ENCODE data around the gene PBX3. TPM values are rescaled to one million over a fixed set of nuclear protein-coding genes. Genes with fewer than 3 reads are reported as not detected.

The PBX3 gene
- total RNA-seq = 10 to 100 TPM; 48.0 to 56.1 TPM
- 21.0 TPM for polyA plus RNA-seq (ENCODE audit: insufficient read depth, low read depth, low replicate concordance)
- long read RNA-seq, donor 1, partial matches to known transcripts = 0 of 5 reads
- long read RNA-seq, donor 1, other reads (novel, unspliced or antisense) = 0 of 5 reads
- long read RNA-seq, donor 2, partial matches to known transcripts = 0 of 2 reads
- long read RNA-seq, donor 2, other reads (novel, unspliced or antisense) = 0 of 2 reads

DNA sequence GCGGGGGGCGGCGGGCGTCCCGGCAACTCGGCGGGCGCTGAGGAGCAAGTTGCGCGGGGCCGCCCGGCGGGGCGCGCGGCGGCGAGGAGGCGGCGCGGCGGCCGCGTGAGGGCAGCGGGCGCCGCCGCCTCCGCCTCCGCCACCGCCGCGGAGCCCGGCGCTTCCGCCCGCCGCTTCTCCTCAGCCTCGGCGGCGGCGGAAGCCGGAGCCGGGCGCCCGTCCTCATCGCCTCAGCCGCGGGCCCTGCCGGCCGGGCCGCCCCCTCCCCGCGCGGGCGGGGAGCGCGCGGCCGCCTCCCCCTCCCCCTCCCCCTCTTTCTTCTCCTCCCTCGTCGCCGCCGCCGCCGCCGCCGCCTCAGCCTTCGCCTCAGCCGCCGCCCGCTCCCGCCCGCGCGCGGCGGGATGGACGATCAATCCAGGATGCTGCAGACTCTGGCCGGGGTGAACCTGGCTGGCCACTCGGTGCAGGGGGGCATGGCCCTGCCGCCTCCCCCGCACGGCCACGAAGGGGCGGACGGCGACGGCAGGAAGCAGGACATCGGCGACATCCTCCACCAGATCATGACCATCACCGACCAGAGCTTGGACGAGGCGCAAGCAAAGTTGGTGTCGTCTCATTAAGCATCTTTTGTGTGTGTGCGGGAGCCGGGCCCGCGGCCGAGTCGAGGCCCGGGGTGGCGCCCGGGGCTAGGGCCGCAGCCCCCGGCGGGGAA lies at the start of gene PBX3:
Gene PBX3 (plus strand): TSS at position 321 of the 712 bp plus-strand sequence.
- 0% methylated on average over 59 of the region's 107 CpGs; no CpG with 5 or more reads in 1 of the 2 donors for WGBS, 2 donors
- intact Hi-C loops (cut with DNase I; ENCODE audit: low total_unique reads) = no loop called here
- no peak for TF ChIP-seq POLR2A (IDR thresholded peaks at IDR 0.05)
- TF ChIP-seq, protein P1, sequence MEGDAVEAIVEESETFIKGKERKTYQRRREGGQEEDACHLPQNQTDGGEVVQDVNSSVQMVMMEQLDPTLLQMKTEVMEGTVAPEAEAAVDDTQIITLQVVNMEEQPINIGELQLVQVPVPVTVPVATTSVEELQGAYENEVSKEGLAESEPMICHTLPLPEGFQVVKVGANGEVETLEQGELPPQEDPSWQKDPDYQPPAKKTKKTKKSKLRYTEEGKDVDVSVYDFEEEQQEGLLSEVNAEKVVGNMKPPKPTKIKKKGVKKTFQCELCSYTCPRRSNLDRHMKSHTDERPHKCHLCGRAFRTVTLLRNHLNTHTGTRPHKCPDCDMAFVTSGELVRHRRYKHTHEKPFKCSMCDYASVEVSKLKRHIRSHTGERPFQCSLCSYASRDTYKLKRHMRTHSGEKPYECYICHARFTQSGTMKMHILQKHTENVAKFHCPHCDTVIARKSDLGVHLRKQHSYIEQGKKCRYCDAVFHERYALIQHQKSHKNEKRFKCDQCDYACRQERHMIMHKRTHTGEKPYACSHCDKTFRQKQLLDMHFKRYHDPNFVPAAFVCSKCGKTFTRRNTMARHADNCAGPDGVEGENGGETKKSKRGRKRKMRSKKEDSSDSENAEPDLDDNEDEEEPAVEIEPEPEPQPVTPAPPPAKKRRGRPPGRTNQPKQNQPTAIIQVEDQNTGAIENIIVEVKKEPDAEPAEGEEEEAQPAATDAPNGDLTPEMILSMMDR (IDR thresholded peaks at IDR 0.05) = no peak
- Histone ChIP-seq H3K4me3 (peak within 1 kb of the TSS; percentile 78 to 85), H3K4me1 (peaks cover 8% of the 10 kb centered on the region), H3K27me3 (no peaks in the 10 kb centered on the region), H3K36me3 (ENCODE audit: low read depth, missing control alignments) (no peaks in the 10 kb centered on the region), H3K9me3 (no peaks in the 10 kb centered on the region), H3K27ac (peak within 1 kb of the TSS; percentile 79 to 89)
- peak; percentile 58 for DNase-seq

DNA sequence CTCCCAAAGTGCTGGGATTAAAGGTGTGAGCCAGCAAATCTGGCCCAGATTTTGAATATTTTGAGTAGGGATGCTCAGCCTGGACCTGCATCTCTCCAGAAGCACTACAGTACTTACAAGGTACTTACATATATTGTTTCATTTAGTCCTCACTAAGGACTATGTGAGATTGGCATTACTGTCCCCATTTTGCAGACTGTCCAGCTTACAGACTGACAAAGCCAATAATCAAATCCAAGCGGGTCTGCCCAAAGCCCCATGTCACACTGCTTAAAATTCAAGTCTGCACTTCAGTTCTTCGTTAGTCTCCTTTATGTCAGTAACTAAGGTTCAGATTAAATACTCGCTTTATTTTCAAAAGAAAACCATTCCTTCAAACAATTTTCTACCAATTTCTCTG lies 47.3 kb upstream of the PBX3 start:
- Histone ChIP-seq H3K27me3 (no peaks in the 10 kb centered on the region), H3K4me3 (no peak overlapping the region), H3K4me1 (no peaks in the 10 kb centered on the region), H3K9me3 (no peaks in the 10 kb centered on the region), H3K36me3 (ENCODE audit: low read depth, missing control alignments) (no peaks in the 10 kb centered on the region), H3K27ac (no peak overlapping the region)
- TF ChIP-seq, protein P1 (IDR thresholded peaks at IDR 0.05) = no peak
- no peak for TF ChIP-seq POLR2A (IDR thresholded peaks at IDR 0.05)
- no peak for DNase-seq
- WGBS, 2 donors = 80 to 92% methylated on average over 3 of the region's 3 CpGs
- intact Hi-C loops (cut with DNase I; ENCODE audit: low total_unique reads) = no loop called here

DNA sequence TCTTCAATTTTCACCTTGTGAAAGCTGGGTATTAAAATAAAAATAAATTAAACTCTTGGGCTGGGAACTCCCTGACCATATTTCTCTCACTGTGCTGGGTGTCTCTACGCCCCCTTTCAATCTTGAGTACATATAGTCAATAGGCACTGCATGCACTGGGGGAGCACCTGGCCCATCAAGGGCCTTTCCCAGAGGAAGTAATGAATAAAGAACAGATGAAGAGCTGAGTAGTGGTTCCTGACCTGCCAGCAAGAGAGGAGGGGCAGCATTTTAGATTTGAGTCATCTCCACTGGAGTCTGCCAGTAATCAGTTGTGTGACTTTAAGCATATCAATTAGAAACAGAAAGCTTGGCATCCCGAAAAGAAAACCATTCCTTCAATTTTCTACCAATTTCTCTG lies 46.4 kb upstream of the PBX3 start:
- no peak for DNase-seq
- peaks cover under 1% of the 10 kb centered on the region for H3K4me1 ChIP-seq
- TF ChIP-seq POLR2A (IDR thresholded peaks at IDR 0.05) = no peak

DNA sequence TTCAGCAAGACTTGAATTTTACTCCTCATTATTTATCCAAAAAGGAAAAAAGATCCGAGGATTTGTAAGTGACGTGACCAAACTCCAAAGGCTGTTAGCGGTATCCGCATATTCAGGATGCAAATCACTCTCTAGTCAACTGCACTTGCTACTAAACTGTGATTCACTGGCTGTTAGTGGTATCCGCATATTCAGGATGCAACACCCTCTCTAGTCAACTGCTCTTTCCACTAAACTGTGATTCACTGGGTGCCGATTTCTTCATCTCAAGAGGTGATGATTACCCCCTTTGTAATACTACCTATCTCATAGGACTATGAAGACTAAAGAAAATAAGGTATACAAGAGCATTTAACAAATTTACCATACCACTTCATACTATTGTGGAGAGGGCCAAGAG lies 45.8 kb upstream of the PBX3 start:
- Histone ChIP-seq H3K27ac (no peak overlapping the region), H3K4me1 (peaks cover 6% of the 10 kb centered on the region), H3K4me3 (no peak overlapping the region), H3K36me3 (ENCODE audit: low read depth, missing control alignments) (no peaks in the 10 kb centered on the region), H3K27me3 (no peaks in the 10 kb centered on the region), H3K9me3 (no peaks in the 10 kb centered on the region)
- intact Hi-C loops (cut with DNase I; ENCODE audit: low total_unique reads) = no loop called here
- TF ChIP-seq POLR2A (IDR thresholded peaks at IDR 0.05) = no peak
- TF ChIP-seq, protein P1 (IDR thresholded peaks at IDR 0.05) = no peak
- WGBS, 2 donors = 91 to 95% methylated on average over 6 of the region's 6 CpGs
- DNase-seq = no peak

More for the DNA sequence above, 46.4 kb upstream of the PBX3 start:
- Histone ChIP-seq H3K27ac (no peak overlapping the region), H3K4me3 (no peak overlapping the region), H3K36me3 (ENCODE audit: low read depth, missing control alignments) (no peaks in the 10 kb centered on the region), H3K27me3 (no peaks in the 10 kb centered on the region), H3K9me3 (no peaks in the 10 kb centered on the region)
- intact Hi-C loops (cut with DNase I; ENCODE audit: low total_unique reads) = no loop called here
- WGBS, 2 donors = 80 to 92% methylated on average over 2 of the region's 2 CpGs

GRCh38 chr9:125703662-125704061 lies 43.5 kb upstream of the PBX3 start:
- no peaks in the 10 kb centered on the region for H3K27me3 ChIP-seq
- intact Hi-C loops (cut with DNase I; ENCODE audit: low total_unique reads) = no loop called here
- TF ChIP-seq, protein P1 (IDR thresholded peaks at IDR 0.05) = no peak
- TF ChIP-seq POLR2A (IDR thresholded peaks at IDR 0.05) = no peak
- H3K36me3 ChIP-seq (ENCODE audit: low read depth, missing control alignments) = no peaks in the 10 kb centered on the region
- H3K4me1 ChIP-seq = peaks cover 14% of the 10 kb centered on the region
- no peak overlapping the region for H3K4me3 ChIP-seq
- DNase-seq = no peak
- H3K27ac ChIP-seq = no peak overlapping the region
- 81% methylated on average over 4 of the region's 4 CpGs for WGBS, 2 donors
- no peaks in the 10 kb centered on the region for H3K9me3 ChIP-seq
